Esophagus squamous epithelium (tissue), 4 donors: ENCODE results near the gene PCDHB9.
"Not testable (repeated sequence)": the region's sequence is repeated elsewhere in the genome, so short reads cannot be mapped to it uniquely, and the experiment has no call there.

ENCODE experiments used
- CTCF ChIP-seq, 6 experiments: fragments of 450-650 bp in 4 of 6; fragments of 200-600 bp in 2 of 6; sonication (generic) in 2 of 6; IDR thresholded peaks; one replicate each; pipeline ENCODE4 v1.5.1; 2016 to 2019; ENCODE audit warnings: antibody characterized with exemption in 6 of 6, mild to moderate bottlenecking in 4 of 6, moderate library complexity in 4 of 6
- POLR2A ChIP-seq, 4 donors: fragments of 450-650 bp; IDR thresholded peaks; one replicate each; pipeline ENCODE4 v1.6.1; 2017; ENCODE audit warnings: antibody characterized with exemption in 4 of 4, mild to moderate bottlenecking in 4 of 4, moderate library complexity in 3 of 4

DNA sequence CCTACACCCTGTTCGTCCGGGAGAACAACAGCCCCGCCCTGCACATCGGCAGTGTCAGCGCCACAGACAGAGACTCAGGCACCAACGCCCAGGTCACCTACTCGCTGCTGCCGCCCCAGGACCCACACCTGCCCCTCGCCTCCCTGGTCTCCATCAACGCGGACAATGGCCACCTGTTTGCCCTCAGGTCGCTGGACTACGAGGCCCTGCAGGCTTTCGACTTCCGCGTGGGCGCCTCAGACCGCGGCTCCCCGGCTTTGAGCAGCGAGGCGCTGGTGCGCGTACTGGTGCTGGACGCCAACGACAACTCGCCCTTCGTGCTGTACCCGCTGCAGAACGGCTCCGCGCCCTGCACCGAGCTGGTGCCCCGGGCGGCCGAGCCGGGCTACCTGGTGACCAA lies 1.7 kb downstream of the PCDHB9 start:
- not testable (repeated sequence) for TF ChIP-seq CTCF, POLR2A (IDR thresholded peaks at IDR 0.05)
